ENCODE results near the gene PCDHGB6. TPM values are rescaled to one million over a fixed set of nuclear protein-coding genes. Genes with fewer than 3 reads are reported as not detected.
"Not testable (repeated sequence)": the region's sequence is repeated elsewhere in the genome, so short reads cannot be mapped to it uniquely, and the experiment has no call there.

The PCDHGB6 gene
- total RNA-seq, 3 donors from 2014 or later, result 8.8 to 12.8 (median 10.8) TPM

- Histone ChIP-seq H3K27me3 (no peaks in the 10 kb centered on the region), H3K4me3 (peak within 1 kb of the TSS; percentile 26 to 48 (median 36)), H3K4me1 (no peaks in the 10 kb centered on the region), H3K27ac (no peak within 1 kb of the TSS), H3K36me3 (no peaks in the 10 kb centered on the region), H3K9me3 (peaks cover 88 to 99% of the 10 kb centered on the region in 2 donors)
- DNase-seq (ENCODE audit: low spot score in 2 of 2), result no peak
- no peak for TF ChIP-seq POLR2A (IDR thresholded peaks at IDR 0.05)
- no peak for TF ChIP-seq CTCF (IDR thresholded peaks at IDR 0.05)
- TF ChIP-seq POLR2AphosphoS5 (IDR thresholded peaks at IDR 0.05), result no peak
- intact Hi-C loops (cut with DNase I; ENCODE audit: low total_unique reads), result no loop called here
Observed at GRCh38 chr5:141430332-141431113, 22.7 kb downstream of the PCDHGB6 start, which contains the start of gene PCDHGA12. PCDHGA12 (plus strand) TSS chr5:141430507; CDS start chr5:141430760, 253 bp downstream.

DNA sequence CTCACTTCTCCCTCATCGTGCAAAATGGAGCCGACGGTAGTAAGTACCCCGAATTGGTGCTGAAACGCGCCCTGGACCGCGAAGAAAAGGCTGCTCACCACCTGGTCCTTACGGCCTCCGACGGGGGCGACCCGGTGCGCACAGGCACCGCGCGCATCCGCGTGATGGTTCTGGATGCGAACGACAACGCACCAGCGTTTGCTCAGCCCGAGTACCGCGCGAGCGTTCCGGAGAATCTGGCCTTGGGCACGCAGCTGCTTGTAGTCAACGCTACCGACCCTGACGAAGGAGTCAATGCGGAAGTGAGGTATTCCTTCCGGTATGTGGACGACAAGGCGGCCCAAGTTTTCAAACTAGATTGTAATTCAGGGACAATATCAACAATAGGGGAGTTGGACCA lies 23.5 kb downstream of the PCDHGB6 start:
- H3K27me3 ChIP-seq, result no peaks in the 10 kb centered on the region
- intact Hi-C loops (cut with DNase I; ENCODE audit: low total_unique reads), result no loop called here
- peaks cover 86 to 99% of the 10 kb centered on the region in 2 donors for H3K9me3 ChIP-seq
- peak overlapping the region; percentile 26 to 48 (median 36) for H3K4me3 ChIP-seq
- TF ChIP-seq POLR2A (IDR thresholded peaks at IDR 0.05) (no peak), CTCF (IDR thresholded peaks at IDR 0.05) (no peak), POLR2AphosphoS5 (IDR thresholded peaks at IDR 0.05) (no peak)
- no peak overlapping the region for H3K27ac ChIP-seq
- DNase-seq (ENCODE audit: low spot score in 2 of 2), result no peak
- no peaks in the 10 kb centered on the region for H3K4me1 ChIP-seq
- no peaks in the 10 kb centered on the region for H3K36me3 ChIP-seq

DNA sequence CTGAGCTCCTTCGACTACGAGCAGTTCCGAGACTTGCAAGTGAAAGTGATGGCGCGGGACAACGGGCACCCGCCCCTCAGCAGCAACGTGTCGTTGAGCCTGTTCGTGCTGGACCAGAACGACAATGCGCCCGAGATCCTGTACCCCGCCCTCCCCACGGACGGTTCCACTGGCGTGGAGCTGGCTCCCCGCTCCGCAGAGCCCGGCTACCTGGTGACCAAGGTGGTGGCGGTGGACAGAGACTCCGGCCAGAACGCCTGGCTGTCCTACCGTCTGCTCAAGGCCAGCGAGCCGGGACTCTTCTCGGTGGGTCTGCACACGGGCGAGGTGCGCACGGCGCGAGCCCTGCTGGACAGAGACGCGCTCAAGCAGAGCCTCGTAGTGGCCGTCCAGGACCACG lies 24.5 kb downstream of the PCDHGB6 start:
- H3K27me3 ChIP-seq; H3K4me1 ChIP-seq; H3K36me3 ChIP-seq; DNase-seq (ENCODE audit: low spot score in 2 of 2); intact Hi-C loops (cut with DNase I; ENCODE audit: low total_unique reads); H3K27ac ChIP-seq: not testable (repeated sequence)
- Histone ChIP-seq H3K9me3 (peaks cover 86 to 99% of the 10 kb centered on the region in 2 donors), H3K4me3 (peak overlapping the region in 1 of 3 donors; percentile 48)

- H3K4me1 ChIP-seq; H3K27ac ChIP-seq; DNase-seq (ENCODE audit: low spot score in 2 of 2); intact Hi-C loops (cut with DNase I; ENCODE audit: low total_unique reads); H3K36me3 ChIP-seq; H3K27me3 ChIP-seq: not testable (repeated sequence)
- H3K9me3 ChIP-seq, result peaks cover 86 to 99% of the 10 kb centered on the region in 2 donors
- peak overlapping the region in 1 of 3 donors; percentile 27 for H3K4me3 ChIP-seq
Observed at GRCh38 chr5:141432726-141433125, 24.9 kb downstream of the PCDHGB6 start.

- H3K9me3 ChIP-seq, result peaks cover 84 to 99% of the 10 kb centered on the region in 2 donors
- TF ChIP-seq POLR2AphosphoS5 (IDR thresholded peaks at IDR 0.05) (no peak), POLR2A (IDR thresholded peaks at IDR 0.05) (no peak), CTCF (IDR thresholded peaks at IDR 0.05) (no peak)
- intact Hi-C loops (cut with DNase I; ENCODE audit: low total_unique reads), result no loop called here
Observed at GRCh38 chr5:141434006-141434405, 26.2 kb downstream of the PCDHGB6 start.

DNA sequence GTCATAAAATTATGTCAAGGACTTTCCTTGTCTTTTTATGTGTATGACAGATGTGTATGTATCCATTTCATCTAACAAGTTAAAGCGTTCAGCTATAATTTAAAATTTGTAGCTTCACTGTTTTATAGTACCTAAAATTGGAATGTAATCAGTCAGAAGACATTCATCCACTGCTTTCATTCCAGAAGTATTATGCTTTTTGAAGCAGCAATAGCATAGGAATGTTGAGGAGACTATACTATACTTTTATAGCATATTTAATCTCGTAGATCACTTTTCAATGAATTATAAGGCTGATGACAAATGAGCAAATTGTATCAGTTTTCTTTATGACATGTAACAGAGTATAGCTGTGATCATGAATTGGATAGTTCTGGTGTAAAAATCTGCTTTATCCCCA lies 29.4 kb downstream of the PCDHGB6 start:
- Histone ChIP-seq H3K27ac (no peak overlapping the region), H3K4me1 (no peaks in the 10 kb centered on the region), H3K9me3 (peaks cover 90 to 100% of the 10 kb centered on the region in 2 donors), H3K27me3 (no peaks in the 10 kb centered on the region), H3K36me3 (no peaks in the 10 kb centered on the region), H3K4me3 (no peak overlapping the region)
- intact Hi-C loops (cut with DNase I; ENCODE audit: low total_unique reads), result no loop called here
- TF ChIP-seq POLR2A (IDR thresholded peaks at IDR 0.05) (no peak), CTCF (IDR thresholded peaks at IDR 0.05) (no peak), POLR2AphosphoS5 (IDR thresholded peaks at IDR 0.05) (no peak)
- DNase-seq (ENCODE audit: low spot score in 2 of 2), result no peak

More at GRCh38 chr5:141434006-141434405, 26.2 kb downstream of the PCDHGB6 start:
- no peak for DNase-seq (ENCODE audit: low spot score in 2 of 2)
- Histone ChIP-seq H3K36me3 (no peaks in the 10 kb centered on the region), H3K4me3 (no peak overlapping the region), H3K27ac (no peak overlapping the region), H3K4me1 (no peaks in the 10 kb centered on the region), H3K27me3 (no peaks in the 10 kb centered on the region)
